Activated CD4-positive, alpha-beta T cell treated with anti-CD3 and anti-CD28 coated beads, Interleukin-2, amount 10 ng/mL, durations not matched to agents 24 days and 14 days (primary cell): Measurements from ENCODE around the gene ZC3H10. TPM values are rescaled to one million over a fixed set of nuclear protein-coding genes. Genes with fewer than 3 reads are reported as not detected.
A peak's percentile ranks its signal among the peaks of the same experiment; 100 is the strongest.
"Not testable (repeated sequence)": the region's sequence is repeated elsewhere in the genome, so short reads cannot be mapped to it uniquely, and the experiment has no call there.

Source experiments
- DNase-seq: peaks from one replicate; pipeline ENCODE4 v3.0.0; 2022
- H3K27ac Mint-ChIP-seq: one replicate; pipeline ENCODE4 v1.8.0; 2022; ENCODE audit warnings: mild to moderate bottlenecking, mixed read lengths
- H3K27me3 Mint-ChIP-seq: one replicate; pipeline ENCODE4 v1.8.0; 2022; ENCODE audit warnings: mixed read lengths
- H3K36me3 Mint-ChIP-seq: one replicate; pipeline ENCODE4 v1.8.0; 2022; ENCODE audit warnings: low read depth, mild to moderate bottlenecking, mixed read lengths
- H3K4me1 Mint-ChIP-seq: one replicate; pipeline ENCODE4 v1.8.0; 2021; ENCODE audit warnings: mixed read lengths
- H3K4me3 Mint-ChIP-seq: one replicate; pipeline ENCODE4 v1.8.0; 2022; ENCODE audit warnings: mild to moderate bottlenecking, moderate library complexity, mixed read lengths
- H3K9me3 Mint-ChIP-seq: one replicate; pipeline ENCODE4 v1.8.0; 2021; ENCODE audit warnings: mixed read lengths
- intact Hi-C: fragments of 100-400 bp; cut with micrococcal nuclease; formaldehyde crosslinking; loops from one replicate; pipeline ENCODE4 v1.15.1; 2023
- total RNA-seq: library from RNA; stranded (reverse); gene quantifications from 2 replicates; pipeline ENCODE4 v1.2.3, GENCODE V29; 2022

The ZC3H10 gene
- total RNA-seq, 1 donor from 2014 or later, result 11.2 TPM

GRCh38 chr12:56105609-56105902 is 12.5 kb upstream of the ZC3H10 start:
- no peaks in the 10 kb centered on the region for H3K9me3 Mint-ChIP-seq
- no peak for DNase-seq
- peak overlapping the region; percentile 98 for H3K4me3 Mint-ChIP-seq
- H3K4me1 Mint-ChIP-seq, result peaks cover 40% of the 10 kb centered on the region
- intact Hi-C loops, result no loop called here
- no peaks in the 10 kb centered on the region for H3K27me3 Mint-ChIP-seq
- H3K36me3 Mint-ChIP-seq, result peaks cover 56% of the 10 kb centered on the region
- peak overlapping the region; percentile 98 for H3K27ac Mint-ChIP-seq

- no peaks in the 10 kb centered on the region for H3K9me3 Mint-ChIP-seq
- peak overlapping the region; percentile 98 for H3K4me3 Mint-ChIP-seq
- H3K27ac Mint-ChIP-seq, result peak overlapping the region; percentile 26
- intact Hi-C loops, result no loop called here
- H3K27me3 Mint-ChIP-seq, result no peaks in the 10 kb centered on the region
- no peak for DNase-seq
- peaks cover 69% of the 10 kb centered on the region for H3K36me3 Mint-ChIP-seq
- peaks cover 31% of the 10 kb centered on the region for H3K4me1 Mint-ChIP-seq
Measured at GRCh38 chr12:56107242-56107641, 10.8 kb upstream of the ZC3H10 start.

DNA sequence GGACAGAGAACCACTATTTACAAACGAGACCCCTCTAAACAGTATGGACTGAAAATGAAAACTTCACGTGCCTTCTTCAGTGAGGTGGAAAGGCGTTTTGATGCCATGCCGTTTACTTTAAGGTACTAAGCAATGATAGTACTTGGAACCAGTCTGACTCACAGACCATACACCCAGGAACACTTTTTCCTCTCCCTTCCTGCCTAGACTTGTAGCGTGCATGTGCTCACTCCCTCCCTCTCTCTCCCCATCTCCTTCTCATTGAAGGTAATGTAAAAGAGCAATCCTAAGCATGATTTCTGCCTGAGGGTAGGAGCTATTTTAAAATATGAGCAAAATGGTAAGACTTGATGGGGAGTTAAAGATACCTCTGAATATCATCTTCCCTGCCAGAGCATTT is 7.5 kb upstream of the ZC3H10 start:
- no peaks in the 10 kb centered on the region for H3K27me3 Mint-ChIP-seq
- no peak overlapping the region for H3K4me3 Mint-ChIP-seq
- no peaks in the 10 kb centered on the region for H3K9me3 Mint-ChIP-seq
- peaks cover 22% of the 10 kb centered on the region for H3K4me1 Mint-ChIP-seq
- DNase-seq, result no peak
- H3K36me3 Mint-ChIP-seq, result peaks cover 81% of the 10 kb centered on the region
- no peak overlapping the region for H3K27ac Mint-ChIP-seq
- intact Hi-C loops, result no loop called here

DNA sequence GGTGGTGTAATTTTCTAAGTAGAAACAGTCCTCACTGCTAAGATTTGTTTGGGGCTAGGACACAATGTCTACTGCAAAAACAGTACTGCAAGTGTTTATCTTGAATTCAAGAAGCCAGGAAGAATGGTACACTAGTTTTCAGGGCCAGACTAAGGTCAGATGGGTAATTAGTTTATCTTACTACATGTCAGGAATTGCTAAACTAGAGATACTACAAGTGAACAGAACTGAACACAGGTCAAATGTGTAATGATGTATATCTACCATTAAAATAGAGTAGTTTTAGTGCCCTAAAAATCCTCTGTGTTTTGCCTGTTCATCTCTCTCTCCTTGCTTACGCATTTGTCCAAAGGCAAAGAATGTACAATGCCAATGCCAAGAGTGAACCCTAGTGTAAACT is 4.0 kb upstream of the ZC3H10 start:
- Mint-ChIP-seq H3K9me3 (no peaks in the 10 kb centered on the region), H3K36me3 (peaks cover 68% of the 10 kb centered on the region), H3K27me3 (peaks cover 3% of the 10 kb centered on the region), H3K27ac (peak overlapping the region; percentile 29), H3K4me3 (no peak overlapping the region), H3K4me1 (peaks cover 25% of the 10 kb centered on the region)
- intact Hi-C loops, result no loop called here
- DNase-seq, result no peak

- H3K27ac Mint-ChIP-seq, result peak overlapping the region; percentile 100
- H3K4me3 Mint-ChIP-seq, result peak overlapping the region; percentile 97
- H3K4me1 Mint-ChIP-seq, result peaks cover 35% of the 10 kb centered on the region
- no peak for DNase-seq
- intact Hi-C loops, result loop anchor here (5.0 kb wide), 2 partner anchors 288 to 522 kb away; partner anchors contain the start of gene DNAJC14
- no peaks in the 10 kb centered on the region for H3K9me3 Mint-ChIP-seq
- peaks cover 3% of the 10 kb centered on the region for H3K27me3 Mint-ChIP-seq
- peaks cover 58% of the 10 kb centered on the region for H3K36me3 Mint-ChIP-seq
Measured at GRCh38 chr12:56115329-56115728, 2.7 kb upstream of the ZC3H10 start.

GRCh38 chr12:56116267-56117081 is 1.6 kb upstream of the ZC3H10 start, which contains the start of gene RPL41:
RPL41 (plus strand) TSS chr12:56116633.
- peaks cover 3% of the 10 kb centered on the region for H3K27me3 Mint-ChIP-seq
- no peaks in the 10 kb centered on the region for H3K9me3 Mint-ChIP-seq
- H3K4me3 Mint-ChIP-seq, result peak within 1 kb of the TSS; percentile 97
- H3K27ac Mint-ChIP-seq, result peak within 1 kb of the TSS; percentile 100
- peak; percentile 99 for DNase-seq
- H3K36me3 Mint-ChIP-seq, result peaks cover 51% of the 10 kb centered on the region
- peaks cover 35% of the 10 kb centered on the region for H3K4me1 Mint-ChIP-seq
- intact Hi-C loops, result loop anchor here (1.0 to 5.0 kb wide), 6 partner anchors 12 to 521 kb away; partner anchors contain the start of genes DNAJC14 and PA2G4

GRCh38 chr12:56117082-56117706 is 872 bp upstream of the ZC3H10 start:
- intact Hi-C loops, result loop anchor here (5.0 kb wide), 2 partner anchors 290 to 520 kb away; partner anchors contain the start of gene DNAJC14
- not testable (repeated sequence) for H3K9me3 Mint-ChIP-seq, H3K27me3 Mint-ChIP-seq
- Mint-ChIP-seq H3K4me1 (peaks cover 35% of the 10 kb centered on the region), H3K36me3 (peaks cover 51% of the 10 kb centered on the region), H3K4me3 (peak overlapping the region; percentile 97), H3K27ac (peak overlapping the region; percentile 100)
- DNase-seq, result peak; percentile 64

- peaks cover 35% of the 10 kb centered on the region for H3K36me3 Mint-ChIP-seq
- intact Hi-C loops, result loop anchor here (1.0 to 5.0 kb wide), 14 partner anchors 7 to 569 kb away; partner anchors contain the start of genes ANKRD52, CS, DNAJC14 and MYL6
- H3K27ac Mint-ChIP-seq, result peak overlapping the region; percentile 100
- peak overlapping the region; percentile 97 for H3K4me3 Mint-ChIP-seq
- peaks cover 36% of the 10 kb centered on the region for H3K4me1 Mint-ChIP-seq
- peaks cover 3% of the 10 kb centered on the region for H3K27me3 Mint-ChIP-seq
- no peak for DNase-seq
- no peaks in the 10 kb centered on the region for H3K9me3 Mint-ChIP-seq
Measured at GRCh38 chr12:56118688-56119357, 757 bp downstream of the ZC3H10 start.

DNA sequence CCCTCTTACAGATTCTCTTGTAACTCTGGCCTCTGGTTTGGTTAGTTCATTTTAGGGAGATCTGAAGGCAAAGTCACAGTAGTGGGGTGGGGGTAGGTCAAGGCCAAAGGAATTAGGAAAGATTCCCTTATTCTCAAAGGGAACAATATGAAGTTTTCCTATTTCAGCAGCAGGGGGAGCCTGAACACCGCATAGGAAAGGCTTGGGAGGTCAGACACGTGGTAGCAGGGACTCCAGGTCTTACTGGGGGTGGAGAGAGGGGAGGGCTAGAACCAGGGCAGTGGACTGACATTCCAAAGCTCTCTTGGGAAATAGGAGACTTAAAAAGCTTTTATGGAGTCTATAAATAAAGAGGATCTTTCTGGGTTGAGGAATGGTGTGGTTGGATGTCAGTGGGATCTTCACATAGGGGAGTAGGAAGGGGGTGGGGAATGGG is 1.3 kb downstream of the ZC3H10 start:
- Mint-ChIP-seq H3K27ac (peak overlapping the region; percentile 100), H3K4me3 (peak overlapping the region; percentile 97), H3K4me1 (peaks cover 38% of the 10 kb centered on the region), H3K36me3 (peaks cover 29% of the 10 kb centered on the region), H3K27me3 (peaks cover 3% of the 10 kb centered on the region), H3K9me3 (no peaks in the 10 kb centered on the region)
- intact Hi-C loops, result loop anchor here (1.0 to 5.0 kb wide), 9 partner anchors 70 to 518 kb away; partner anchors contain the start of genes ANKRD52, CS, DNAJC14 and NABP2
- DNase-seq, result peak; percentile 89

DNA sequence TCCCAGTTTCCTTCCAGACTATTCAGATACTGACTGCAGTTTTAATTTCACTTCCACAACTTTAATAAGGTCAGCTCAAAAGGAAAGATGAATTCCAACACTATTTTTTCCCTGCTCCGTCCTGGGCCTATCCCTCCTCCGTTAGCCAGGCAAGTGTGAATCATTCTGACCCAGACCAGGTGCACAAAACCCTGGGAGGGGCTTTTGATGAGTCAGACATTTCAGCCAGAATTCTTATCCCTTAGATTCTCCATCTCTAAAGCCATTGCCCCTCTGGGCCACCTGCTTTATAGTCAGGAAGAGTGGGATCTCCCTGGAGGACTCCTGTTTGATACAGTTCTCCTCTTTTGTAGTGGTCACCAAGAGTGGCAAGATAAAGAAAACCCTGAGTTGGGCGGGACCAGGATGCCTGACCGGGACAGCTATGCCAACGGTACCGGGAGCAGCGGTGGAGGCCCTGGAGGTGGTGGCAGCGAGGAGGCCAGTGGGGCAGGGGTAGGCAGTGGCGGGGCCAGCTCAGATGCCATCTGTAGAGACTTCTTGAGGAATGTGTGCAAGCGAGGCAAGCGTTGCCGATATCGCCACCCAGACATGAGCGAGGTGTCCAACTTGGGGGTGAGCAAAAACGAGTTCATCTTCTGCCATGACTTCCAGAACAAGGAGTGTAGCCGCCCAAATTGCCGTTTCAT is 2.2 kb downstream of the ZC3H10 start:
- Mint-ChIP-seq H3K27ac (no peak overlapping the region), H3K36me3 (peaks cover 25% of the 10 kb centered on the region), H3K4me1 (peaks cover 39% of the 10 kb centered on the region), H3K27me3 (peaks cover 3% of the 10 kb centered on the region), H3K9me3 (no peaks in the 10 kb centered on the region), H3K4me3 (no peak overlapping the region)
- no peak for DNase-seq
- intact Hi-C loops, result loop anchor here (10.0 kb wide), 1 partner anchor 1634 kb away; the partner anchor contains the start of genes CDK4 and MARCHF9

DNA sequence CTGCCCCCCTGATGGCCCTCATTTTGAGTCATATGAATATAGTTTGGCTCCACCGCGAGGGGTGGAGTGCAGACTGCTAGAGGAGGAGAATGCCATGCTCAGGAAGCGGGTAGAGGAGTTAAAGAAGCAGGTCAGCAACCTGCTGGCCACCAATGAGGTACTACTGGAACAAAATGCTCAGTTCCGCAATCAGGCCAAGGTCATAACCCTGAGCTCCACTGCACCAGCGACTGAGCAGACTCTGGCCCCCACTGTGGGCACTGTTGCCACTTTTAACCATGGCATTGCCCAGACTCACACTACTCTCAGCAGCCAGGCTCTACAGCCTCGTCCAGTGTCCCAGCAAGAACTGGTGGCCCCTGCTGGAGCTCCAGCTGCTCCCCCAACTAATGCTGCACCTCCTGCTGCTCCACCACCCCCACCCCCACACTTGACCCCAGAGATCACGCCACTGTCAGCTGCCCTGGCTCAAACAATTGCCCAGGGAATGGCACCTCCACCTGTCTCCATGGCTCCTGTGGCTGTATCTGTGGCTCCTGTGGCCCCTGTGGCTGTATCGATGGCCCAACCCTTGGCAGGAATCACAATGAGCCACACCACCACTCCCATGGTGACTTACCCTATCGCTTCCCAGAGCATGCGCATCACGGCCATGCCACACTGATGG is 3.3 kb downstream of the ZC3H10 start:
- intact Hi-C loops, result loop anchor here (10.0 kb wide), 1 partner anchor 1633 kb away; the partner anchor contains the start of genes CDK4 and MARCHF9
- H3K4me3 Mint-ChIP-seq, result no peak overlapping the region
- H3K4me1 Mint-ChIP-seq, result peaks cover 42% of the 10 kb centered on the region
- no peaks in the 10 kb centered on the region for H3K9me3 Mint-ChIP-seq
- no peak overlapping the region for H3K27ac Mint-ChIP-seq
- DNase-seq, result no peak
- peaks cover 3% of the 10 kb centered on the region for H3K27me3 Mint-ChIP-seq
- peaks cover 27% of the 10 kb centered on the region for H3K36me3 Mint-ChIP-seq

DNA sequence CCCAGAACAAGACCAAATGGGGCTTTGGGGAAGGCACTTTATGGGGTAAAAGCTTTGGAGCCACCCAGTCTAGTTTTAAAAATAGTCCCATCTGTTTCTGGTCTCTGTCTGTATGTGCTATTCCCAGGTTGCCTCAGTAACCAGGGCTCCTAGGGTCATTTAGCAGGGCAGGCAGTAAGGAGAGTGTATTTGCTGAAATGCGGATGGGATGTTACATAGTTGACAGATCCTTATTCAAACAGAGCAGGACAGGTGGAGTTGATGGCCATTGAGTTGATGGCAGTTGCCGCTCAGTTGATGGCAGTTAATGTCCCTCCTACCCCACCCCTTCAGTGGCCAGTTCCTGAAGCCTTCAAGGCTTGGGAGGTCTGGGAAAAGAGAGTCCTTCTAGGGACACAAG is 4.6 kb downstream of the ZC3H10 start:
- peaks cover 15% of the 10 kb centered on the region for H3K36me3 Mint-ChIP-seq
- no peak overlapping the region for H3K4me3 Mint-ChIP-seq
- H3K27me3 Mint-ChIP-seq, result peaks cover 3% of the 10 kb centered on the region
- H3K9me3 Mint-ChIP-seq, result no peaks in the 10 kb centered on the region
- H3K4me1 Mint-ChIP-seq, result peaks cover 54% of the 10 kb centered on the region
- H3K27ac Mint-ChIP-seq, result no peak overlapping the region
- no peak for DNase-seq
- intact Hi-C loops, result loop anchor here (10.0 kb wide), 1 partner anchor 1632 kb away; the partner anchor contains the start of genes CDK4 and MARCHF9
